Transverse colon (tissue), 4 donors: ENCODE measurements around the gene IDH3B.

Experiments
- CTCF ChIP-seq, 5 experiments: fragments of 200-600 bp in 3 of 5; fragments of 450-650 bp in 2 of 5; sonication (generic) in 3 of 5; IDR thresholded peaks; 1 replicate in 2 of 5; 2 replicates in 3 of 5; pipeline ENCODE4 v1.5.1; 2016 to 2017; ENCODE audit warnings: antibody characterized with exemption in 5 of 5, inconsistent platforms in 3 of 5, mild to moderate bottlenecking in 2 of 5, moderate library complexity in 1 of 5
- EP300 ChIP-seq: sonication (generic); formaldehyde crosslinking; IDR thresholded peaks from one replicate; pipeline ENCODE4 v1.6.1; 2017; ENCODE audit warnings: antibody characterized with exemption, low read depth
- POLR2A ChIP-seq: fragments of 450-650 bp; IDR thresholded peaks from one replicate; pipeline ENCODE4 v1.6.1; 2016; ENCODE audit warnings: antibody characterized with exemption, mild to moderate bottlenecking, moderate library complexity
- POLR2AphosphoS5 ChIP-seq, 3 donors: sonication (generic); formaldehyde crosslinking; IDR thresholded peaks; one replicate each; pipeline ENCODE4 v1.6.1; 2016; ENCODE audit warnings: antibody characterized with exemption in 3 of 3

DNA sequence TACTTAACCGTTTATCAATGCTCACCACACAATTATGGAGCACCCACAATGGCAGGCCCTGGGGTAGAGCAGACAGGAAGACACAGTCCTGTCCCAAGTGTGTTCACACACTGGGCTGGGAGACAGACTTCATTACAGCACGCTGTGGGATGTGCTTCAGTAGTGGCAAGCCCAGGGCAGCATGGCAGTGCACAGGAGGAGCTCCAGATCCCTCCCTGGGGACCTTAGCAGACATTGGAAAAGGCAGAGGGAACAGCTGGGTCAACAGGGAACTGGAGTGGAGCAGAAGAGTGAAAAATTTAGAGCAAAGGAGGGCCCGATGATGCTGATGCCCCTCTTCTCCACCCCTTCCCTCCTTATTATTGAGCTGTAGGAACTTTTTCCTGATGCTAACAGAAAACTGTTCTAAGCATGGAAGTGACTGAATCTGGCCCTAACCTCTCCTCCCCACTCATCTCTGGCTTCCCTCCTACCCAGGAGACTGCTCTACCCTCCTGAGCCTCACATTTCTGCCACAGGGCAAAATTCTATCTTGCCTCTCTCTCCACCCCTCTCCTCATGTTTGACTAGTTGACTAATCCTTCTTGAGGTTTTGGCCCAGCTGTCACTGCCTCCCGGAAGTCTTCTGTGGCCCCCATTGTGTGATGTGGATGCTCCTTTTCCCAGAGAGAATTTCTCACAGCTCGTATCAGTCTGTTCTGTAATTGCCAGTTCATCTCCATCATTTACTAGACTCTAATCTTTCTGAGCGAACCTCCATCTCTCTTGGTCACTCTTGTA, 52.9 kb downstream of the IDH3B start:
- TF ChIP-seq CTCF (IDR thresholded peaks at IDR 0.05) (no peak), POLR2A (no peak), POLR2AphosphoS5 (IDR thresholded peaks at IDR 0.05) (no peak), EP300 (no peak)
